Measurements from ENCODE around the gene DCHS2.

- TF ChIP-seq EZH2 (IDR thresholded peaks at IDR 0.05; ENCODE audit: borderline replicate concordance) (no peak), CTCF (IDR thresholded peaks at IDR 0.05; ENCODE audit: poor library complexity) (no peak)
Observed at GRCh38 chr4:154475820-154476219, 15.8 kb downstream of the DCHS2 start.
